Cardiac muscle cell (in vitro differentiated cells and primary cell): Measurements from ENCODE around the gene NBPF12. TPM values are rescaled to one million over a fixed set of nuclear protein-coding genes. Genes with fewer than 3 reads are reported as not detected.
"Not testable (repeated sequence)": the region's sequence is repeated elsewhere in the genome, so short reads cannot be mapped to it uniquely, and the experiment has no call there.

Source experiments
- DNase-seq, 2 donors: peaks; one replicate each; pipeline versions ENCODE4 v3.0.0 to v3.0.0-alpha.2; 2010 to 2017; ENCODE audit warnings: low read depth in 1 of 2, low spot score in 1 of 2
- H3K27ac ChIP-seq: fragments of 200-600 bp; sonication (generic); 2 replicates; pipeline ENCODE4 v1.5.1; 2016
- H3K27me3 ChIP-seq: fragments of 200-600 bp; sonication (generic); 2 replicates; pipeline ENCODE4 v1.6.0; 2016; ENCODE audit warnings: control low read depth
- H3K36me3 ChIP-seq: fragments of 200-600 bp; sonication (generic); 2 replicates; pipeline ENCODE4 v1.5.1; 2016; ENCODE audit warnings: control low read depth
- H3K4me1 ChIP-seq: fragments of 200-600 bp; sonication (generic); 2 replicates; pipeline ENCODE4 v1.8.1; 2017; ENCODE audit warnings: low read depth, mild to moderate bottlenecking, mixed run types
- H3K4me3 ChIP-seq: fragments of 200-600 bp; sonication (generic); 2 replicates; pipeline ENCODE4 v1.5.1; 2016; ENCODE audit warnings: mild to moderate bottlenecking
- H3K9me3 ChIP-seq: fragments of 200-600 bp; sonication (generic); 2 replicates; pipeline ENCODE4 v1.5.1; 2017; ENCODE audit warnings: low read depth, mild to moderate bottlenecking, control low read depth
- polyA plus RNA-seq: library from polyadenylated mRNA; unstranded; fragments of >200 nt; fragmentation: Nextera tagmentation; extraction: Ambion mirVana; gene quantifications from 2 replicates; pipeline ENCODE4 v1.2.1, GENCODE V29; 2016
- total RNA-seq: library from RNA; depleted of rRNA; stranded (reverse); fragments of >200 nt; gene quantifications from 2 replicates; pipeline ENCODE4 v1.2.3, GENCODE V29; 2016
- TF ChIP-seq, protein P1 (sequence below): IDR thresholded peaks from 2 replicates; pipeline ENCODE4 v1.5.1; 2012; ENCODE audit warnings: low read depth, mild to moderate bottlenecking, low read length

NBPF12 gene
- total and polyA plus RNA-seq, 2 experiments from 2014 or later, result 3.6 to 10.5 TPM

DNA sequence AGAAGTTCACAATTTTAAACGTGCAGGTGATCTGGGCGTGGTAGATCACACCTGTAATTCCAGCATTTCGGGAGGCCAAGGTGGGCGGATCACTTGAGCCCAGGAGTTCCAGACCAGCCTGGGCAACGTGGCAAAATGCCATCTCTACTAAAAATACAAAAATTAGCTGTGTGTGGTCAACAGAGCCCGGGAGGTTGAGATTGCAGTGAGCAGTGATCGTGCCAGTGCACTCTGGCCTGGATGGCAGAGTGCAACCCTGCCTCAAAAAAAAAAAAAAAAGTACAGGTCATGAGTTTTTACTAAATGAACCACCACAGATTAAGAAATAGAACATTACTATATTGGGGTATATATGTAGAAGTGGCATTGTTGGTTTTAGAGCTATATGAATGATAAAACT lies 2.2 kb downstream of the NBPF12 start:
- not testable (repeated sequence) for H3K27me3 ChIP-seq, DNase-seq, H3K4me1 ChIP-seq, H3K9me3 ChIP-seq, H3K4me3 ChIP-seq, H3K27ac ChIP-seq, H3K36me3 ChIP-seq

DNA sequence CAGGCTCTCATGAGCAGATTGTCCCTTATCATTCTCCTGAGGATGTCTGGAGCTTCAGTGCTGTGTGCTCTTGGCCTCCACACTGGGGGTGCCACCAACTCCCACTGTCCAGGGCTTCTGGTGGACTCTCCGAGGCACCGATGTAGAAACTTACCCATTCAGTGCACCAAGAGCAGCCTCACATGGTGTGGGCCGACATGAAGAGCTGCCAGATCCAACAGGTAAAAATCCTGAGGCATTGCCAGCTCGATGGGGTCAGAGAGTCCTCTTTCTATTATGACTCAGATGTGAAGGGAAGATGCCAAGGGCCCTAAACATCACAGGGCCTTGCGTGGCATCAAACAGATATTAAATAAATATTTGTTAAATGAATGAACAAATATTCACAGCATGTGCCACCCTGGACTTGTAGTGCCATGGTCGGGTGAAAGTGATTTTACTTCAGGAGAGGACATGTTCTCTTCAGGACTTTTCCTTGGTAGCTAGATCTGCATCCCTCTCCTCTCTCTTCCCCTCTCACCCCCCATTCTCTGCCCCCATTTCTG lies 5.3 kb downstream of the NBPF12 start:
- not testable (repeated sequence) for H3K36me3 ChIP-seq, H3K4me3 ChIP-seq, H3K27me3 ChIP-seq, H3K27ac ChIP-seq, DNase-seq, H3K9me3 ChIP-seq, H3K4me1 ChIP-seq

- DNase-seq, H3K27ac ChIP-seq, H3K4me1 ChIP-seq, H3K27me3 ChIP-seq, H3K4me3 ChIP-seq, H3K9me3 ChIP-seq, H3K36me3 ChIP-seq: not testable (repeated sequence)
These were observed 10.0 kb downstream of the NBPF12 start for GRCh38 chr1:146948127-146948526.

DNA sequence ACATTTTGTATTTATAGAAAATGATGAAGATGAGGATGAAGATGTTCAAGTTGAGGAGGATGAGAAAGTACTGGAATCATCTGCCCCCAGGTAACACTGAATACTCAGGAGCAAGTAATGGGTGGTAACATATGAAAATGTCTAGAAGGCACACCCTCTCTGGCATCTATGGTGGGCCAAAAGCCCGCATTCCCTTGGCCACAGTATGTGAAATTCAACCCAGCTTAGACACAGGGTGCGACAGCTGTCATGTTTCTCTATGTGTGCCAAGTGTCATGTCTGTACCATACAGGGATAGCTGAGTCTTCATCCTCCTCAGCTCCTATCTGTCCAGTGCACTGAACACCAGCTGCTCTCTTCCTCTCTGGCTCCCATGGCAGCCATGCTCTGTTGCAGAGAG lies 26.2 kb downstream of the NBPF12 start:
- not testable (repeated sequence) for H3K36me3 ChIP-seq, H3K4me3 ChIP-seq, H3K4me1 ChIP-seq, H3K27ac ChIP-seq, DNase-seq, H3K27me3 ChIP-seq, H3K9me3 ChIP-seq

- H3K36me3 ChIP-seq, H3K27me3 ChIP-seq, H3K4me1 ChIP-seq, H3K27ac ChIP-seq, H3K9me3 ChIP-seq, H3K4me3 ChIP-seq: not testable (repeated sequence)
- DNase-seq, result peak in 1 of 2 donors; percentile 17
- TF ChIP-seq, protein P1, sequence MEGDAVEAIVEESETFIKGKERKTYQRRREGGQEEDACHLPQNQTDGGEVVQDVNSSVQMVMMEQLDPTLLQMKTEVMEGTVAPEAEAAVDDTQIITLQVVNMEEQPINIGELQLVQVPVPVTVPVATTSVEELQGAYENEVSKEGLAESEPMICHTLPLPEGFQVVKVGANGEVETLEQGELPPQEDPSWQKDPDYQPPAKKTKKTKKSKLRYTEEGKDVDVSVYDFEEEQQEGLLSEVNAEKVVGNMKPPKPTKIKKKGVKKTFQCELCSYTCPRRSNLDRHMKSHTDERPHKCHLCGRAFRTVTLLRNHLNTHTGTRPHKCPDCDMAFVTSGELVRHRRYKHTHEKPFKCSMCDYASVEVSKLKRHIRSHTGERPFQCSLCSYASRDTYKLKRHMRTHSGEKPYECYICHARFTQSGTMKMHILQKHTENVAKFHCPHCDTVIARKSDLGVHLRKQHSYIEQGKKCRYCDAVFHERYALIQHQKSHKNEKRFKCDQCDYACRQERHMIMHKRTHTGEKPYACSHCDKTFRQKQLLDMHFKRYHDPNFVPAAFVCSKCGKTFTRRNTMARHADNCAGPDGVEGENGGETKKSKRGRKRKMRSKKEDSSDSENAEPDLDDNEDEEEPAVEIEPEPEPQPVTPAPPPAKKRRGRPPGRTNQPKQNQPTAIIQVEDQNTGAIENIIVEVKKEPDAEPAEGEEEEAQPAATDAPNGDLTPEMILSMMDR, result peak; percentile 32
These were observed 28.2 kb downstream of the NBPF12 start for GRCh38 chr1:146966351-146966750.

- not testable (repeated sequence) for H3K36me3 ChIP-seq, H3K27me3 ChIP-seq, DNase-seq, H3K27ac ChIP-seq, H3K9me3 ChIP-seq, H3K4me1 ChIP-seq, H3K4me3 ChIP-seq
These were observed 32.5 kb downstream of the NBPF12 start for GRCh38 chr1:146970656-146971055.

DNA sequence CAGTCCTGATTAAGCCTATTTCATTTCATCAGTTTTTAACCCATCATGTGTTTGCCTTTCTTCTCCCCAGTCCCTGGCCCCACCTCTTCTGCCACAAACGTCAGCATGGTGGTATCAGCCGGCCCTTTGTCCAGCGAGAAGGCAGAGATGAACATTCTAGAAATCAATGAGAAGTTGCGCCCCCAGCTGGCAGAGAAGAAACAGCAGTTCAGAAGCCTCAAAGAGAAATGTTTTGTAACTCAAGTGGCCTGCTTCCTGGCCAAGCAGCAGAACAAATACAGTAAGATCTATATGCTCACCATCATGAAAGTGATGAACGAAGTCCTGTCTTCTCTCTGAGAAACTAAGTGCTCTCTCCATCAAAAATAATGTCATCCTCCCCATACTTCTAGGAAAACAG lies 34.6 kb downstream of the NBPF12 start:
- H3K4me3 ChIP-seq, H3K4me1 ChIP-seq, H3K36me3 ChIP-seq, H3K9me3 ChIP-seq, H3K27ac ChIP-seq, DNase-seq, H3K27me3 ChIP-seq: not testable (repeated sequence)
- TF ChIP-seq, protein P1, result peak; percentile 10

- not testable (repeated sequence) for DNase-seq, H3K36me3 ChIP-seq
These were observed 47.7 kb downstream of the NBPF12 start for GRCh38 chr1:146985855-146986254.

DNA sequence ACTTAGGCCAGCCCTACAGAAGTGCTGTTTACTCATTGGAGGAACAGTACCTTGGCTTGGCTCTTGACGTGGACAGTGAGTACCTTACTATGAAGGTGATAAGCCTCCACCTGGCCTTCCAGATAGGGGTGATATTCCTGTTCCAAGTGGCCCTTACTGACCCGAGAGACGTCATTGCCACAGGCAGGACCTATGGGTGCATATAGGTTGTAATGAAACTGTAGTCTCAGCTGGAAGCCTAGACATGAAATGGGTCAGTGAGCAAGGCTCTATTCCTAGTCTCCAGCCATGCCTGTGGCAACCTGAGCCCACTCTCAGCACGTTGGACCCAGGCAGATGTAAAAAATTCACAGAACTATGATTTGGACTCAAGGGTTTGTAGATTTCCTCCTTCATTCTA lies 48.3 kb downstream of the NBPF12 start:
- not testable (repeated sequence) for H3K4me1 ChIP-seq, H3K9me3 ChIP-seq, H3K4me3 ChIP-seq, DNase-seq, H3K27me3 ChIP-seq, H3K36me3 ChIP-seq, H3K27ac ChIP-seq

More at GRCh38 chr1:146985855-146986254, 47.7 kb downstream of the NBPF12 start:
- H3K4me1 ChIP-seq, H3K27me3 ChIP-seq, H3K9me3 ChIP-seq, H3K27ac ChIP-seq, H3K4me3 ChIP-seq: not testable (repeated sequence)

- not testable (repeated sequence) for H3K27ac ChIP-seq, H3K36me3 ChIP-seq, H3K27me3 ChIP-seq, H3K9me3 ChIP-seq, DNase-seq, H3K4me1 ChIP-seq, H3K4me3 ChIP-seq
These were observed 49.4 kb downstream of the NBPF12 start for GRCh38 chr1:146987502-146987901.

- H3K9me3 ChIP-seq, H3K27ac ChIP-seq, H3K36me3 ChIP-seq, H3K27me3 ChIP-seq, DNase-seq, H3K4me1 ChIP-seq, H3K4me3 ChIP-seq: not testable (repeated sequence)
These were observed 51.3 kb downstream of the NBPF12 start for GRCh38 chr1:146989455-146989854.

GRCh38 chr1:147008495-147008894 lies 70.4 kb downstream of the NBPF12 start:
- not testable (repeated sequence) for H3K9me3 ChIP-seq, DNase-seq, H3K27ac ChIP-seq, H3K36me3 ChIP-seq, H3K4me3 ChIP-seq, H3K4me1 ChIP-seq, H3K27me3 ChIP-seq

GRCh38 chr1:147026975-147027374 lies 88.9 kb downstream of the NBPF12 start:
- H3K4me1 ChIP-seq, H3K27ac ChIP-seq, DNase-seq, H3K27me3 ChIP-seq, H3K4me3 ChIP-seq, H3K9me3 ChIP-seq, H3K36me3 ChIP-seq: not testable (repeated sequence)
